Frontal cortex (tissue), 4 donors: ENCODE measurements around the gene CCDC27. TPM values are rescaled to one million over a fixed set of nuclear protein-coding genes. Genes with fewer than 3 reads are reported as not detected.
"Not testable (repeated sequence)": the region's sequence is repeated elsewhere in the genome, so short reads cannot be mapped to it uniquely, and the experiment has no call there.

Experiments used
- DNase-seq, 2 donors: peaks; one replicate each; pipeline ENCODE4 v3.0.0; 2012; ENCODE audit warnings: low spot score in 2 of 2
- FAIRE-seq: peaks from 2 replicates; lab custom pipeline; 2012; peaks lifted over from hg19 to GRCh38; lab: Jason Lieb, UNC
- total RNA-seq: library from RNA; depleted of rRNA; stranded (reverse); fragments of >200 nt; gene quantifications from one replicate; pipeline ENCODE4 v1.2.3, GENCODE V29; 2014
- donor health status: control.
- donor health status: control.
- donor health status: control.

CCDC27 gene
- total RNA-seq, 1 donor from 2014 or later = not detected

DNA sequence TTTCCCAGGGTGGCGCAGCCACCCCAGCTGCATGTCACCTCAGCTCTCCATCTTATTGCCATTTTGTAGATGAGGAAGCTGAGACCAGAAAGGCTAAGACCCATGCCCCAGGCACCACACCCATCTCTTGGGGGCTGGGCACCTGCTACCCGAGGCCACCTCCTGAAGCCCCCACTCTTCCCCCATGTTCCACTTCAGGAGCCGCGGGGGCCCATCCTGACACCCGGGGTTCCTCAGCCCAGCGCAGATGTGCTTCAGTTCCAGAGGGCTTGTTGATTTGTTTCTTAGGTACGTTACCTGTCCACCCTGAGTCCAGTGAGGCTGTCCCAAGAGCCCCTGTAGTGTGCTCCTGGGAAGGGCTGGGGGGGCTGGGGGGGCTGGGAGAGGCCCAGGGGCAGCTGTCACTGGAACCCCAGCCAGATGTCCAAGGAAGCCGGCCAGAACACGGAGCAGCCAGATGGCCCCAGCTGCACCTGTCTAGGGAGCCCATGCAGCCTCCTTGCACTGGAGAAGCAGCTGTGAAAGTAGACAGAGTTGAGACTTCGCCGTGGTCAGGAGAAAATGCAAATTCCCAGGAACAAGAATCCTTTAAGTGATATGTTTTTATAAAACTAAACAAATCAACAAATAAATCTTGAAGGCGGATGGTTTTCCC, 17.1 kb upstream of the CCDC27 start:
- FAIRE-seq (no peak), DNase-seq (no peak)

DNA sequence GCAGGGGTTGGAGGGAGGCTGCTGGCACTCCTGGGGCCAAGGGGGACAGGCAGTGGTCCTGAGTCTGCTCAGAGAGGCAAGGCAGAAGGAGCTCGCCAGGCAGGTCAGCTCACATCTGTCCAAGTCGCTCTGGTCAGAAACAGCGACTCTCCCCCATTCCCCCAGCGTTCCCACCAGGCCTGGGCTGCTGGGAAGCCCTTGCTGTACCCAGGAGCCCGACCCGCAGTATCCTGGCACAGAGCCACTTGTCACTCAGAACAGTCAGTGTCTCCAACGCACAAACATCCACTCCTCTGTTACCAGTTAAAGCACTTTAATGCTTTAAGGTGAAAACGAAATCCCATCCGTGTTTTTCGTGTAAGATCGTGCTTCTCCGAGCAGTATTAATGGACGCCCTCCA, 16.6 kb upstream of the CCDC27 start:
- DNase-seq (no peak), FAIRE-seq (no peak)

GRCh38 chr1:3736131-3736561, 16.1 kb upstream of the CCDC27 start:
- no peak for FAIRE-seq
- no peak for DNase-seq

DNA sequence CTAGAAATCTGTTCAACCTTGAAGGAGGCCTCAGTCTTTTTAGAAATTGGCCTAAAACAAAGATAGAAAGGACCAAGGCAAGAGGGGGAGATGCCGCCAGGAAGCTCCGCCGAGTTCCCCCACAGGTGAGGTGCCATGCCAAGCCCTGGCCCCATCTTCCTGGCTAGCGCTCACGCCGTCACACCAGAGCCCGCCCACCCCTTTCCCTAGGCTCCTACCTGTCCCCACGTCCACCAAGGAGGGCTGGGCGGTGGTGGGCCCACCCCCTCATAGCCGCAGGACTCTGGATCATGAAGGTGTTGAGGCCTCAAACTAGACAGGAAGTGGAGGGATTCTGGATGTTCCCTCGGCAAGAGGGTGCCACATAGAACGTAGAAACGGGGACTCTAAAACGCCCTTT, 15.5 kb upstream of the CCDC27 start:
- no peak for FAIRE-seq
- no peak for DNase-seq

DNA sequence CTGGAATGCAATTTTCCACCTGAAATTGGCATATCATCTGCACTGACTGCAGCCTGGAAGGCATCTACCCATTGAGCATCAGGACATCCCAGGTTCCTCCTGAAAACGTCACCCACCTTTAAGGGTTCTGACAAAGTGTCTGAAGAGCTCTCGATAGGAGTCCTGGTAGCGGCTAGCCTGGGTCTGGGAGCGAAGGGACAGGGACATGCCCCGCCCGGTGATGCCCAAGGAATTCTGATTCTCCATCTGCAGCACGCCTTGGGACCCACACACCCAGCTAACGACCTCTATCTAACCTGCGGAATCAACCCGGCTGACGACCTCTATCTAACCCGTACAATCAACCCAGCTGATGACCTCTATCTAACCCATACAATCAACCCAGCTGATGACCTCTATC, 13.3 kb upstream of the CCDC27 start:
- DNase-seq = no peak

DNA sequence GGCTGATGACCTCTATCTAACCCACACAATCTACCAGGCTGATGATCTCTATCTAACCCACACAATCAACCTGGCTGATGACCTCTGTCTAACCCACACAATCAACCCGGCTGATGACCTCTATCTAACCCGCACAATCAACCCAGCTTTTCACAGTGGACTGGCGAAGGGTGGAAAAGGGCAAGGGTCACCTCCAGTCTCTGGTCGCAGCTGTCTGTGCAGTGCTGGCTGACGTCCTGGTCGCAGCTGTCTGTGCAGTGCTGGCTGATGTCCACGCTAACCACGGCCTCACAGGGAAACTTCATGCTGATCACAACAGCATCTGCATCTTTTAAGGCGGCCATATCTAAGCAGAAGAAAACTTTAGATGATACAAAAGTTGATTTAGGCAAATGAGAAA, 12.2 kb upstream of the CCDC27 start:
- DNase-seq (no peak), FAIRE-seq (no peak)

More for the DNA sequence above, 13.3 kb upstream of the CCDC27 start:
- no peak for FAIRE-seq

GRCh38 chr1:3740752-3741151, 11.5 kb upstream of the CCDC27 start:
- no peak for DNase-seq
- FAIRE-seq = no peak

GRCh38 chr1:3741566-3742438, 10.4 kb upstream of the CCDC27 start:
- no peak for DNase-seq
- no peak for FAIRE-seq

GRCh38 chr1:3742439-3743298, 9.6 kb upstream of the CCDC27 start:
- FAIRE-seq (no peak), DNase-seq (no peak)

- DNase-seq (no peak), FAIRE-seq (no peak)
Observed at GRCh38 chr1:3743421-3743820, 8.8 kb upstream of the CCDC27 start.

DNA sequence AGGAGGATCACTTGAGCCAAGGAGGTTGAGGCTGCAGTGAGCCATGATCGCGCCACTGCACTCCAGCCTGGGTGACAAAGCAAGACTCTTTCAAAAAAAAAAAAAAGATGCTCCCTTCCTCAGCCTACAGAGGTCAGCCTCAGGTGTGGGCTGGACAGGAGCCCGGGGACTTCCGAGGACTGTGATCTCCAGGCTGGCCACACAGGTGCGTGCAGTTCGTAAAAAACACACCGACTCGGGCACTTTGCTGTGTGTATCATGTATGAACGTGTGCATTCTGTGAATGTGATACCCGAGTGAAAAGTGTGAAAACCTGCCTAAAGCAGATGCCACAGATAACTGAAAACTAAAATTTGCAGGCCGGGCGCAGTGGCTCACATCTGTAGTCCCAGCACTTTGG, 8.4 kb upstream of the CCDC27 start:
- no peak for FAIRE-seq
- no peak for DNase-seq

- DNase-seq (no peak), FAIRE-seq (no peak)
Observed at GRCh38 chr1:3744646-3745045, 7.6 kb upstream of the CCDC27 start.

- FAIRE-seq = no peak
Observed at GRCh38 chr1:3745071-3745470, 7.2 kb upstream of the CCDC27 start.

GRCh38 chr1:3745590-3746381, 6.5 kb upstream of the CCDC27 start:
- no peak for FAIRE-seq
- DNase-seq = no peak

More at GRCh38 chr1:3745071-3745470, 7.2 kb upstream of the CCDC27 start:
- DNase-seq = no peak

- DNase-seq = no peak
- FAIRE-seq = no peak
Observed at GRCh38 chr1:3746389-3746829, 5.8 kb upstream of the CCDC27 start.

DNA sequence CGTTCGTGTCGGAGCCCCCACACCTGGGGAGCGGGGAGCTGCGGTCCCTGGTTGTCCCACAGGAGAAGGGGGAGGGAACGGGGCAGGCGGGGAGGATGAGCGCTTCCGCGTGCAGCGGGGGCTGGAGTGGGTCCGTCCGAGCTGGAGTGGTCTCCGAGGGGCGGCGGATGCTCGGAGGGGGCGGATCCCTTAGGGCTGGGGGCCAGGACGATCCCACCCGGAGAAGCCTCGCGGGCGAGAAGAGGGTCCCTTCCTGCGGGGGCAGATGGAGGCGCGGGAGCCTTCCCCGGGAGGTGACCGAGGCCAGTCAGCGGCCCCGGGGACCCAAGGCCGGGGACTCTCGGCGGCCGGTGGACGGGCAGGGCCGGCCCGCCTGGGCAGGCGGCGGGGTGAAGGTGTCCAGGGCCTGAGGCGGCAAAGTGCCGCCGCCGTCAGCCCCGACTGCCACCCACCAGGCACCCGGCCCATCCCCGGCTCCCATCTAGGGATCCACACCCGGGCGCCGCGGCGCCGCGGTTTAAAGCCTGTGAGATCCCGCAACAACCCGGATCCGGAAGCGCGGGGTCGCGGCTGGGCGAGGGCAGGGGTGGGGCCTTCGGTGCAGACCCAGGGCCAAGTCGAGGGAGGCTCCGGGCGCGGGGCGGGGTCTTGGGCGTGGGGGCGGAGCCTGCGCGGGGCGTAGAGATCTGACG, 5.3 kb upstream of the CCDC27 start:
- FAIRE-seq = no peak

DNA sequence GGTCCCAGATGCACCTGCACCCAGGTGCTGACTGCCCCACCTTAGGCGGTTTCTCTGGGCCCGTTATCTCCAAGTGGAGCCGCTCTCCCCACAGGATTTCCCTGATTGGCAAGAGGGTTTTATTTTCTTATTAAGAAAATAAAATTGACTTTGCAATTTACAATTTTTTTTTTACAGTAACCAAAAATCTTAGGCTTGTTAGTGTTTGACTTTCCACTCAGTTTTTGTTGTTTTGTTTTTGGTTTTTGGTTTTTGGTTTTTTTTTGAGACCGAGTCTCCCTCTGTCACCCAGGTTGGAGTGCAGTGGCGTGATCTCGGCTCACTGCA, 4.8 kb upstream of the CCDC27 start:
- no peak for FAIRE-seq

More for the DNA sequence above, 5.3 kb upstream of the CCDC27 start:
- DNase-seq = peak; percentile 94 to 98

GRCh38 chr1:3747903-3748302, 4.3 kb upstream of the CCDC27 start:
- DNase-seq (no peak), FAIRE-seq (no peak)

More for the DNA sequence above, 4.8 kb upstream of the CCDC27 start:
- no peak for DNase-seq

DNA sequence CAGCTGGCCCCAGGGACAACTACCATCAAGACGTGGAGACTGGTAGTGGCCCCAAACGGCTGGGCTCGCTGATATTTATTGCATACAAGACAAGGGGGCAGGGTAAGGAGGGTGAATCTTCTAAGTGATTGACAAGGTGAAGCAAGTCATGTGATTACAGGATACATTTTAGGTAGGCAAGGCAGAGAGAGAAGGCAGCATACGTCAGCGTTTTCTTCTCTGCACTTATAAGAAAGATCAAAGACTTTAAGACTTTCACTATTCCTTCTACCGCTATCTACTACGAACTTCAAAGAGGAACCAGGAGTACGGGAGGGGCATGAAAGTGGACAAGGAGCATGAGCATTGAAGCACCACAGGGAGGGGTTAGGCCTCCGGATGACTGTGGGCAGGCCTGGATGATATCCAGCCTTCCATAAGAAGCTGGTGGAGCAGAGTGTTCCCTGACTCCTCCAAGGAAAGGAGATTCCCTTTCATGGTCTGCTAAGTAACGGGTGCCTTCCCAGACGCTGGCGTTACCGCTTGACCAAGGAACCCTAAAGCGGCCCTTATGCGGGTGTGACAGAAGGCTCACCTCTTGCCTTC, 3.8 kb upstream of the CCDC27 start:
- not testable (repeated sequence) for DNase-seq, FAIRE-seq
